Lung (tissue), 12 donors: Measurements from ENCODE around the gene TRMT112. TPM values are rescaled to one million over a fixed set of nuclear protein-coding genes. Genes with fewer than 3 reads are reported as not detected.

Experiments used
- ATAC-seq: fragments of 200-7000 bp; cut with Tn5 transposase; one replicate; pipeline ENCODE4 v1.9.1; 2020; ENCODE audit warnings: moderate number of reproducible peaks; ENCODE audit not compliant: insufficient read depth, low FRiP score
- DNase-seq, 3 donors: peaks; one replicate each; pipeline ENCODE4 v3.0.0-alpha.2; 2013 to 2017
- H3K27ac ChIP-seq, 2 donors: one replicate each; pipeline ENCODE4 v1.5.1; 2013; ENCODE audit warnings: mild to moderate bottlenecking in 2 of 2, moderate library complexity in 2 of 2, control low read depth in 1 of 2, inconsistent platforms in 1 of 2, low read depth in 1 of 2, low read length in 1 of 2
- H3K27me3 ChIP-seq, 3 donors: one replicate each; pipeline ENCODE4 v1.5.1; 2013; ENCODE audit warnings: low read length in 2 of 3; ENCODE audit not compliant: control insufficient read depth in 3 of 3, insufficient read depth in 3 of 3
- H3K36me3 ChIP-seq, 4 donors: one replicate each; pipeline ENCODE4 v1.5.1; 2013; ENCODE audit warnings: low read length in 4 of 4, mild to moderate bottlenecking in 1 of 4, moderate library complexity in 1 of 4; ENCODE audit not compliant: control insufficient read depth in 4 of 4, insufficient read depth in 4 of 4
- H3K4me1 ChIP-seq, 5 donors: one replicate each; pipeline ENCODE4 v1.5.1; 2013; ENCODE audit warnings: low read length in 5 of 5, mild to moderate bottlenecking in 2 of 5, moderate library complexity in 1 of 5; ENCODE audit not compliant: control insufficient read depth in 5 of 5, insufficient read depth in 5 of 5
- H3K4me3 ChIP-seq: one replicate; pipeline ENCODE4 v1.5.1; 2013; ENCODE audit warnings: mild to moderate bottlenecking, control low read depth, moderate library complexity
- H3K9ac ChIP-seq, 2 donors: one replicate each; pipeline ENCODE4 v1.5.1; 2013; ENCODE audit warnings: low read length in 2 of 2, control low read depth in 1 of 2; ENCODE audit not compliant: insufficient read depth in 1 of 2
- H3K9me3 ChIP-seq, 4 donors: one replicate each; pipeline ENCODE4 v1.5.1; 2013; ENCODE audit warnings: low read length in 3 of 4, mild to moderate bottlenecking in 1 of 4, moderate library complexity in 1 of 4; ENCODE audit not compliant: control insufficient read depth in 4 of 4, insufficient read depth in 3 of 4
- CTCF ChIP-seq: IDR thresholded peaks from 2 replicates; pipeline ENCODE4 v1.5.1; 2012; ENCODE audit warnings: mild to moderate bottlenecking; ENCODE audit errors: control extremely low read depth, extremely low read depth
- WGBS, 2 donors: extraction: QIAGEN DNeasy Blood & Tissue Kit; methylation state at CpG; one replicate each; pipeline ENCODE4 v1.1.7; 2013; 5-methylcytosine and 5-hydroxymethylcytosine counted together
- polyA plus RNA-seq, 2 donors: library from polyadenylated mRNA; stranded (reverse); fragments of 200-250 nt; gene quantifications; one replicate each; pipeline ENCODE4 v1.2.1, GENCODE V29; 2013
- total RNA-seq, 2 donors: library from RNA; depleted of rRNA in 1 of 2; stranded (reverse); fragments of >200 nt in 1 of 2; gene quantifications; one replicate each; pipeline ENCODE4 v1.2.1, GENCODE V29; 2014 to 2021
- donor health status: control.
- donor health status: control.
- donor health status: Bipolar disorder and iron deficiency.
- donor health status: healthy.
- donor health status: DM: yes; HTN: yes; CAD: no.

TRMT112 gene
- total and polyA plus RNA-seq, 4 donors = 154 to 484 (median 205) TPM

- Histone ChIP-seq H3K9me3 (no peaks in the 10 kb centered on the region), H3K27ac (peak overlapping the region; percentile 68 to 84), H3K36me3 (peaks cover 2 to 27% (median 6%) of the 10 kb centered on the region in 4 donors), H3K27me3 (no peaks in the 10 kb centered on the region), H3K9ac (peak overlapping the region in 1 of 2 donors; percentile 16), H3K4me3 (no peak overlapping the region), H3K4me1 (peaks cover 0 to 23% (median 19%) of the 10 kb centered on the region in 5 donors)
- WGBS, 2 donors = 63 to 64% methylated on average over 9 to 13 of the region's 13 CpGs
- no peak for DNase-seq
- no peak for TF ChIP-seq CTCF
- no peak for ATAC-seq
These were observed 40.7 kb upstream of the TRMT112 start for GRCh38 chr11:64357904-64358535.

GRCh38 chr11:64357446-64357845 is 40.1 kb upstream of the TRMT112 start:
- ATAC-seq (no peak), DNase-seq (no peak)
- peaks cover 0 to 22% (median 5%) of the 10 kb centered on the region in 4 donors for H3K36me3 ChIP-seq
- TF ChIP-seq CTCF = no peak
- H3K27ac ChIP-seq = no peak overlapping the region
- peaks cover 0 to 23% (median 19%) of the 10 kb centered on the region in 5 donors for H3K4me1 ChIP-seq
- H3K9me3 ChIP-seq = no peaks in the 10 kb centered on the region
- H3K4me3 ChIP-seq = no peak overlapping the region
- WGBS, 2 donors = 96% methylated on average over 6 of the region's 6 CpGs
- H3K27me3 ChIP-seq = no peaks in the 10 kb centered on the region
- no peak overlapping the region for H3K9ac ChIP-seq

GRCh38 chr11:64356498-64357411 is 39.4 kb upstream of the TRMT112 start:
- no peak overlapping the region for H3K27ac ChIP-seq
- no peak for TF ChIP-seq CTCF
- no peak overlapping the region for H3K9ac ChIP-seq
- peaks cover 0 to 15% (median 0%) of the 10 kb centered on the region in 4 donors for H3K36me3 ChIP-seq
- DNase-seq (no peak), ATAC-seq (no peak)
- H3K4me3 ChIP-seq = no peak overlapping the region
- H3K27me3 ChIP-seq = no peaks in the 10 kb centered on the region
- peaks cover 0 to 23% (median 19%) of the 10 kb centered on the region in 5 donors for H3K4me1 ChIP-seq
- H3K9me3 ChIP-seq = no peaks in the 10 kb centered on the region
- 87 to 89% methylated on average over 23 to 25 of the region's 25 CpGs for WGBS, 2 donors
